ENCODE data around the gene GRAMD1A. TPM values are rescaled to one million over a fixed set of nuclear protein-coding genes. Genes with fewer than 3 reads are reported as not detected.
A peak's percentile ranks its signal among the peaks of the same experiment; 100 is the strongest.
"Not testable (repeated sequence)": the region's sequence is repeated elsewhere in the genome, so short reads cannot be mapped to it uniquely, and the experiment has no call there.

GRAMD1A gene
- 18.1 TPM for polyA plus RNA-seq

DNA sequence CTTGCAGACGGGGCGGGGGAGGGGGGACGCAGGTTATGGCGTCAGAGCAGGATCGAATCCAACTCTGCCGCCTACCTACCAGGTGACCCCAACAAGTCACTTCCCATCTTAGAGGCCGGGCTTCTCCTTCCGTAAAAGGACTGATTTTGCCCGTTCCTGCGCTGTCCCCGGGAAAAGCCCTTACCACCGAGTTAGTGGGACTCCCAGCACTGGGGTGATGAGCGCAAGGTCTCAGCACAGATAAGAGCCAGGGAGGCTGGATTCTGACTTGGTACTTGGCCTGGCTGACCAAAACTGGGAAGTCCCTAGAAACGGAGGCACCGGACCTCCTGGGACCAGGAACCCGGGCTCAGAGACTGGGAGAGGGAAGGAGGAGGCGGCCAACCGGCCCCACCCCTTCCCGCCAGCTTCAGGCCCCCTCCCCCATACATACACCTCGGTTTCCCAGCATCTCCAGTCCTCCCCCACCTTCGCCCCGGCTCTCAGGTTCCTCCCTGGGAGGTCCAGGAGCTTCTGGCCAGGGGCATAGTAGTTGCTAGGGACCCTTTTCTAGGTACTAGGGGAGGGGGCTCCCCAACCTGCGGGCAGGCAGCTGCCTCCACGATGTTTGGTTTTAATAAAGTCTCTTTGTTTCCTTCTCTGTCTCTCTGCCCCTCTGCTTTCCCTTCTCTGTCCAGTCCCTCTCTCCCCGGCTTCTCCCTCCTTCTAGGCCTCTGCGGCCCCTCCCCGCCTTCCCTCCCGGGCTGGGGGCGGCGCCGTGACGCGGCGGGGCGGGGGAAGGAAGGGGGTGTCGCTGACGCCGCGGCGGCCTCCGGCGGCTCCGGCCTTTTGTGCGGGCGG, at the start of gene GRAMD1A:
Gene GRAMD1A, plus strand, starts transcription at position 826 of the 840 bp plus-strand sequence. CDS start 156 bp downstream, outside the sequence.
- peaks cover 35 to 40% (median 38%) of the 10 kb centered on the region in 3 donors for H3K4me1 Mint-ChIP-seq
- peak within 1 kb of the TSS; percentile 88 to 95 (median 95) for H3K4me3 Mint-ChIP-seq
- H3K27me3 Mint-ChIP-seq, result no peaks in the 10 kb centered on the region
- H3K9me3 Mint-ChIP-seq, result no peaks in the 10 kb centered on the region
- no peaks in the 10 kb centered on the region for H3K36me3 Mint-ChIP-seq
- peak within 1 kb of the TSS; percentile 75 to 95 (median 88) for H3K27ac Mint-ChIP-seq

DNA sequence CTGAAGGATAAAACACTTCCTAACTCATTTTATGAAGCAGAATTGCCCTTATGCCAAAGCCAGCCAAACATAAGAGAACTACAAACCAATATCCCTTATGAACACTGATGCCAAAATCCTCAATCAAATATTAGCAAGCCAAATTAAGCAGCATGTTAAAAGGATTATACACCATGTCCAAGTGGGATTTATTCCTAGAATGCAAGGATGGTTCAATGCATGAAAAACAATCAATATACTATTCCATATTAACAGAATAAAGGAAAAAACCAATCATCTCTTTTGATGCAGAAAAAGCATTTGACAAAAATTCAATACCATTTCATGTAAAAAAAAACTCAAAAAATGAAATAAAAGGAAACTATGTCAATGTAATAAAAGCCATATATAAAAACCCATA, 47.0 kb upstream of the GRAMD1A start:
- Mint-ChIP-seq H3K36me3 (peaks cover 25% of the 10 kb centered on the region), H3K9me3 (peaks cover 10 to 52% (median 28%) of the 10 kb centered on the region in 3 donors), H3K27ac (no peak overlapping the region), H3K4me3 (no peak overlapping the region), H3K4me1 (no peaks in the 10 kb centered on the region), H3K27me3 (no peaks in the 10 kb centered on the region)

DNA sequence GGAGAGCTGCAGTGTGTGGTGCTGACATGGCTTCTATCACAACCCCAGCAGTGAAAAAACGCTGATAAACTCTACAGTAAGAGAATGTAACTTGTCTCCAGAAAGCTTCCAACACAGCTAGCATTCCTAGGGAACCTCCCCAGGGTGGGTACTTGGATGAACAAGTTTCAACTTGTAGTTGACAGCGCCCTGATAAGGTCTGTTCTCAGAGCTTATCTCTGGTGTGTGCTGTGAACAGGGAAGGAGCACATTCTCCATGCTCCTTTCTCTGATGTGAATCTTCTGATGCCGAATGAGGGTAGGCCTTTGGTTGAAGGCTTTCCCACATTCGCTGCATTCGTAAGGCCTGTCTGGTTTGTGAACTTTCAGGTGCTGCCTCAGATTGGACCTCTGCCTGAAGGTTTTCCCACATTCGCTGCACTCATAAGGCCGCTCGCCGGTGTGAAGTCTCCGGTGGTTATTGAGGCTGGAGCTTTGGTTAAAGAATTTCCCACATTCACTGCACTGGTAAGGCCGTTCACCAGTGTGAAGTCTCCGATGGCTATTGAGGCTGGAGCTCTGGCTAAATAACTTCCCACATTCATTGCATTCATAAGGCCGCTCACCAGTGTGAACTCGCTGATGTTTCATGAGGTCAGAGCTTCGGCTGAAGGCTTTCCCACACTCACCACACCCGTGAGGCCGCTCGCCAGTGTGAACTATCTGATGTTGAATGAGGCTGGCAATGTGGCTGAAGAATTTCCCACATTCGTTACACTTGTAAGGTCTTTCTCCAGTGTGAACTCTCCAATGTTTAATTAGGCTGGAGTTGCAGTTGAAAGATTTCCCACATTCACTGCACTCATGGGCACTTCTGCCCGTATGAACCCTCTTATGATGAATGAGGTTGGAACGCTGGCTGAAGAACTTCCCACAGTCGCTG, 42.0 kb upstream of the GRAMD1A start:
- Mint-ChIP-seq H3K4me1 (peaks cover 14 to 21% (median 14%) of the 10 kb centered on the region in 3 donors), H3K9me3 (peaks cover 19 to 58% (median 37%) of the 10 kb centered on the region in 3 donors), H3K4me3 (no peak overlapping the region), H3K36me3 (peaks cover 36% of the 10 kb centered on the region), H3K27me3 (no peaks in the 10 kb centered on the region), H3K27ac (no peak overlapping the region)

DNA sequence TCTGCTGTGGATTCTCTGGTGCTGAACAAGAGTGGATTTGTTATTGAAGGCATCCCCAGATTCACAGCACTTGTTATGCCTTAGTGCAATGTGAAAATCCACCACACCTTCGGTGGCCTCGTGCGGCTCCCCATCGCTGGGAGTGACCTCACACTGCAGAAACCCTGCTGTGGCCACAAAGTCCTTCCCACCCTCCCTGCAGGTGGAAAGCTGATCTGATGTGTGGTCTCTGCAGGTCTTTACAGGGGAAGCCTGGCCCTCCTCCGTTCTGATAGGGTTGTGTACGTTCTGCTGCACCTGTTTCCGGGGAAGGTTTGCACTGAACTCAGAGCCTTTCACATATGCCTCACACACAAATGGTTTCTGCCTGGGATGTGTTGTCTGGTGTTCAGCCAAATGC, 41.1 kb upstream of the GRAMD1A start:
- peak overlapping the region in 2 of 3 donors; percentile 23 to 62 for H3K27ac Mint-ChIP-seq
- peaks cover 15 to 23% (median 16%) of the 10 kb centered on the region in 3 donors for H3K4me1 Mint-ChIP-seq
- H3K27me3 Mint-ChIP-seq, result no peaks in the 10 kb centered on the region
- H3K36me3 Mint-ChIP-seq, result peaks cover 36% of the 10 kb centered on the region
- H3K9me3 Mint-ChIP-seq, result peaks cover 19 to 51% (median 39%) of the 10 kb centered on the region in 3 donors
- peak overlapping the region in 1 of 4 donors; percentile 37 for H3K4me3 Mint-ChIP-seq

DNA sequence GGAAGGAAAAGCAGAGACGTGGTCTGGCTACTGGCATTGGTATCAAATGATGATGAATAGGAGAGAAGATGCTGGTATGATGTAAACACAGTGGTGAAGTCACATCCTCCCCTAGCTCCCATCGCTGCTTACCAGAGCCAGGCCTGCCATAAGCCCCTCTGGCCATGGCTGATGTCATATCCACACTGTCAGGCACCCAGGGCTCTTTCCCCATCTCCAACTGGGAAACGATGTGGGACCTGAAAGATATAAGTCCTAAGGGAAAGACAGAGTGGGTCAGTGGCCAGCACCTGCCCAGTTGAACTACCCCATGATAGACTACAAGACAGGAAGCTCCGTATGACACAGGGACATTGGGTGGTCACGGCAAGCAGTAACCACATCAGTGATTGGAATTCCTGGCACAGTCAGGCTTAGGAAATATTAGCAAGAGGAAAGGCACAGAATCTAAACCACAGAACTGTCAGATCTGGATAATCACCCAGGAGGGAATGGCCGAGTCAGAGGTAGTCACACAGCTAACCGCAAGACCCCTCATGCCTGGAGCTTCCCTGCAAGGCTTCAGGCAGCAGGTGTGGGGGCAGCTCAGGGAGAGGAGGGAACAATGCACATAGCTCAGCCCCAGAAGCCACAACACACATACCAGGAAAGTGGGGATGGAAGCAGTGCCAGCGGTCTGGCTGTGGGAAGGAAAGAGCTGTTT, 39.9 kb upstream of the GRAMD1A start:
- H3K9me3 Mint-ChIP-seq, result peaks cover 16 to 46% (median 36%) of the 10 kb centered on the region in 3 donors

DNA sequence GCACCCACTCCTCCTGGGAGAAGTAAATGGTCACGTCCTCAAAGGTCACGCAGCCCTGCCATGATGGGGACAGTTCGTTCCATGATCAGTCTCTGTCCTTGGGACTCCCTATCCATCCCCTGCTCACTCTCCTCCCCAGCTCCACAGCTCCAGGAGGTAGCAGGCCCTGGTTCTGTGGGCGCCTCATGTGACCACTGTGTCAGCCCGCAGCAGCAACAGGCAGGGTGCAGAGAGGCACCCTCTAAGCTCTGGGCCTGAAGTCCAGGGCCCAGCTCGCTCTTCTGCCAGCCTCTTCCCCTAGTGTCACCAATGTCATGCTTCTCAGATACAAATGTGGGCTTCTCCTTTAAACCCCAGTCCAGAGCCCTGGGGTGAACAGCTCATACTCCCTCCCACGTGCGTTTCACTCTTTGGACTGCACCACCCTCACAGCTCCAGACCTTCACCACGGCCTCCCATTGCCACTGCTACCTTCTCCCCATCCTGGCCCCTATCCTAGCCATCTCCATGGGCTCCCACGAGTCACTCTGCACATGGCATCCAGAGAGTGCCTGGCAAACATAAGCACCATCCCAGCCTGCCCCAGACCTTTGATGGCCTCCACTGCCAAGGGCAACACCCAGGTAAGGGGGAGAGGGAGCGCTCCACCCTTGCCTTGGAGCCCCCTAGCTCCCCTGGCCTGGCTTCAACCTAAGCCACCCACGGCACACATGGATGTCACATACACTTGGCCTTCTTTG, 39.0 kb upstream of the GRAMD1A start:
- peaks cover 16 to 44% (median 32%) of the 10 kb centered on the region in 3 donors for H3K9me3 Mint-ChIP-seq
- no peak overlapping the region for H3K27ac Mint-ChIP-seq
- no peaks in the 10 kb centered on the region for H3K27me3 Mint-ChIP-seq
- H3K4me3 Mint-ChIP-seq, result peak overlapping the region; percentile 12 to 97 (median 76)
- peaks cover 33% of the 10 kb centered on the region for H3K36me3 Mint-ChIP-seq
- peaks cover 15 to 23% (median 16%) of the 10 kb centered on the region in 3 donors for H3K4me1 Mint-ChIP-seq

More for the DNA sequence above, 39.9 kb upstream of the GRAMD1A start:
- H3K36me3 Mint-ChIP-seq, result peaks cover 34% of the 10 kb centered on the region
- peaks cover 15 to 23% (median 16%) of the 10 kb centered on the region in 3 donors for H3K4me1 Mint-ChIP-seq
- H3K4me3 Mint-ChIP-seq, result peak overlapping the region; percentile 5 to 77 (median 50)
- H3K27me3 Mint-ChIP-seq, result no peaks in the 10 kb centered on the region
- H3K27ac Mint-ChIP-seq, result peak overlapping the region in 1 of 3 donors; percentile 14

DNA sequence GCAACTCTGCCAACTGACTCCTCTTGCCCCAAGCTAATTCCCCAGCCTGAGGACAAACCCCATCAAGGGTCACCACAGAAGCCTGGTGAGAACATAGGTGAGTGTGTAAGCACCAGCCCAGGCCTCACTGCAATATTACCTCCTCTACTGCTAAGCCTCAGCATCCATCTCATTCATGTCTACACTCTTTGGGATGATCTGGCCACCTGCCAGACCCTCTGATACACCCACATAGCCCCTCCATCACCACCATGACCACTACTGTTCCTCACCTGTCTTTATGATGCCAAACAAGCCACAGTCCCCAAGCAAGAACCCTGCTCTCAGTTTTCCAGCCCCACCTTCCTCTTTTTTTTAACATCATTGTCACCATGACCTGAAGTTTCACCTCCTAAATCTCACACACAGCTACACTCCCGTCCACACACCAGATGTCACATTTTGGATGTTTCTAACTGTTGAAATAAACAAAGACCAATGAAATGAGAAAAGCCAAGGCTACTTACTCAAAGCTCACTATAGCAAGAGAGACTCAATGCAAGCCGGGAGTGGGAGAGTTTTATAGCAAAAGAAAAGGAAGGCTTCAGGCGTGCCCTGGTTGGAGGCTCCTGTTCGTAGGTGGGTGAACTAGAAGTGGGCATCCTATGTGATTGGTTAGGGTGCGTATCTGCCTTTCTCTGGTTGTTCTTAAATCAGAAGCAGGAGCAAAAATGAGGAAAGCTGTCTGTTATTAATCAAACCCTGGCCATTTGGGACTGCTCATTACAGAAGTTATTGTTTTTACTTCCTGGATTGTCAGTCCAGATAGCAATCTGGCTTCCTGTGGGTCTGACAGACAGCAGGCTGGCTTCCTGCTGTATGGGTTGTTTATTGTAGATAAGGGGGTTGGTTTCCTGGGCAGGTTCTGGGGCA, 38.1 kb upstream of the GRAMD1A start:
- peak overlapping the region; percentile 82 to 97 (median 90) for H3K4me3 Mint-ChIP-seq
- peak overlapping the region; percentile 25 to 92 (median 71) for H3K27ac Mint-ChIP-seq
- peaks cover 13 to 36% (median 26%) of the 10 kb centered on the region in 3 donors for H3K9me3 Mint-ChIP-seq
- peaks cover 28% of the 10 kb centered on the region for H3K36me3 Mint-ChIP-seq
- no peaks in the 10 kb centered on the region for H3K27me3 Mint-ChIP-seq
- peaks cover 15 to 23% (median 16%) of the 10 kb centered on the region in 3 donors for H3K4me1 Mint-ChIP-seq

DNA sequence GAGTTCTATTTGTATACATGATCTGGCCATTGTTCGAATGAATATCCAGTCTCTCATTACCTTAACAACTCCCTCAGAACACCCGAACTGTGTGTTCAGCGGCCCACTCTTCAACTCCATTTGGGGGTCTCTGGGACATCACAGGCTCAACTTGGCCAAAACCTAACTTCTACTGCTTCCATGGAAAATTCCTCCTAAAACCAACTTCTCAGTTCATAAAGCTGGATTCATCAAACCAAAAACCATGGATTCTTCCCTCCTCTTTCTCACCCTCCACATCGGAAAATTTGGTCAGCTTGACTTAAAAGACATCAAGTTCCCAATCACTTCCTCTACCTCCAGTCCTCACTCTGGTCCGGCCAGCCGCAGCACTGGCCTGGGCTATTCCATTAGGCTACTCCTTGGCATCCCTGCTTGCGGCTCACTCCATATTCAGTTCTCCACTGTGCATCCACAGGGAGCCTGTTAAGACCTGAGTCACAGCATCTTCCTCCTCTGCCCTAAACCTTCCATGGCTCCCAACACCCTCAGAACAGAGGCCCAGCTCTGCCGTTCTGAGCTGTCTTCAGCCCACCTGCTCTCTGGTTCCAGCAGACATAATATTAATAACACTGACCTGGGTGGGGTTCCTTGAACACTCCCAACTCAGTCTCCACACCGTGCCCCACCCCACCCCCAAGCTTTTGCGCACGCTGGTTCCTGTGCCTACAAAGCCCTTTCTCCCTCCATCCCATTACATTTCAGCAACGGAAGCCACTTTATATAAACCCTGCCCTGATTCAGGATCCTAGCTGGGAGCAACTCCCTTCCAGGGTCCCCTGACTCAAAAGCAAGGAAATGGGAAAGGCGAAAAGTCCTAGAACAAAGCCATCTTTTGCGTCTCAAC, 37.2 kb upstream of the GRAMD1A start:
- Mint-ChIP-seq H3K4me3 (peak overlapping the region; percentile 82 to 97 (median 90)), H3K4me1 (peaks cover 15 to 23% (median 16%) of the 10 kb centered on the region in 3 donors), H3K27me3 (no peaks in the 10 kb centered on the region), H3K27ac (peak overlapping the region; percentile 25 to 92 (median 68)), H3K36me3 (peaks cover 25% of the 10 kb centered on the region), H3K9me3 (peaks cover 16 to 32% (median 21%) of the 10 kb centered on the region in 3 donors)

DNA sequence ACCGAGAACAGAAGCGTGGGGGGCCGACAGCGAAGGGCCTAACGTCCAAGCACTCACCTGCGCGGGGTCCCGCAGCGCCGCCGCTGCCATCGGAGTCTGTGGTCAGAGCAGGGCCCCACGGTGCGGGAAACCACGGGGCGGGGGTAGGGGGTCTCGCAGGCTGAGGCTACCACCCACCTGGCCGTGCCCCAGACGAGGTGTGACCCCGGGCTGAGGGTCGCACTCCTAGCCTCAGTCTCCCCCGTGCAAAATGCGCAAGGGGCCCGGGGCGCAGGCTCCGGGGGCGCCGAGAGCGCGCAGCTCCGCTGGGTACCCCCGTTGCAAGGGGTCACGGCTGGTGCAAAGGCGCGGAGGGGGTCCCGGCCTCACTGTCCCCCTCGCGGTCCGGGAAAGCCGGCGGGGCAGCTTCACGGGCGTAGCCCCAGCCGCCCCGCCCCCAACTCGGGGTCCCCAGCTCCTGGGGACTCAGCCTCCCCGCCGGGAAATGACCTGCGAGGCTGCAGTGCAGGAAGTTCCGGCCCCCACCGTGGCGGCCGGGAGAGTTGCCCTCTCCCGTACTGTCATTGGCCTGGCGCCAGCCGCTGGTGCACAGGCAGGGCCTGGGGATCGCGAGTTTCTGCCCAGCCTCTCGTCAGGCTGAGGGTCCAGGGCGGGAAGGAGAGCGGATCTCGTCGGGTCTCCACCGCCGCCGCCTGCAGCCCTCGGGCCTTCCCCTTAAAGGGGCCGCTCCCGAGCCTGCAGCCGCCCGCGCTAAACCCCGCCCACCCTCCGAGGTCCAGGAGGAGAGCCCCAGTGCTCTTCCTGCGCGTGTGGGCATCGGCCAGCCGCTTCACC, 36.3 kb upstream of the GRAMD1A start, which contains the start of gene ZNF792:
Gene ZNF792, minus strand, starts transcription at position 657 of the 834 bp plus-strand sequence. Its CDS starts 567 bp downstream, at position 90.
- peak within 1 kb of the TSS; percentile 82 to 97 (median 90) for H3K4me3 Mint-ChIP-seq
- peaks cover 15 to 38% (median 18%) of the 10 kb centered on the region in 3 donors for H3K9me3 Mint-ChIP-seq
- peaks cover 2% of the 10 kb centered on the region for H3K27me3 Mint-ChIP-seq
- peaks cover 15 to 23% (median 16%) of the 10 kb centered on the region in 3 donors for H3K4me1 Mint-ChIP-seq
- H3K27ac Mint-ChIP-seq, result peak within 1 kb of the TSS in 2 of 3 donors; percentile 25 to 92
- H3K36me3 Mint-ChIP-seq, result peaks cover 19% of the 10 kb centered on the region

DNA sequence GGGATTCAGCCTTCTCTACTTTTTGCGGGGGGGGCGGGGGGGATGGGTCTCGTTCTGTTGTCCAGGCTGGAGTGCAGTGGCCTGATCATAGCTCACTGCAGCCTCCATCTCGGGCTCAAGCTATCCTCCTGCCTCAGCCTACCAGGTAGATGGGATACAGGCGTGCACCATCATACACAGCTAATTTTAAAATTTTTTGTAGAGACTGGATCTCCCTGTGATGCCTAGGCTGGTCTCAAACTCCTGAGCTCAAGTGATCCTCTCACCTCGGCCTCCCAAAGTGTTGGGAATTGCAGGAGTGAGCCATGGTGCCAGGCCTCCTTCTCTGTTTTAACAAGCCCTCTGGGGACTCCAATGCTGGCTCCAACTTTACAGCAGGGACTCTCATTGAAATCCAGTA, 35.5 kb upstream of the GRAMD1A start:
- Mint-ChIP-seq H3K9me3 (peaks cover 11 to 34% (median 13%) of the 10 kb centered on the region in 3 donors), H3K27me3 (peaks cover 3% of the 10 kb centered on the region), H3K36me3 (peaks cover 13% of the 10 kb centered on the region), H3K4me1 (peaks cover 15 to 23% (median 16%) of the 10 kb centered on the region in 3 donors), H3K27ac (no peak overlapping the region), H3K4me3 (peak overlapping the region; percentile 63 to 97 (median 76))

DNA sequence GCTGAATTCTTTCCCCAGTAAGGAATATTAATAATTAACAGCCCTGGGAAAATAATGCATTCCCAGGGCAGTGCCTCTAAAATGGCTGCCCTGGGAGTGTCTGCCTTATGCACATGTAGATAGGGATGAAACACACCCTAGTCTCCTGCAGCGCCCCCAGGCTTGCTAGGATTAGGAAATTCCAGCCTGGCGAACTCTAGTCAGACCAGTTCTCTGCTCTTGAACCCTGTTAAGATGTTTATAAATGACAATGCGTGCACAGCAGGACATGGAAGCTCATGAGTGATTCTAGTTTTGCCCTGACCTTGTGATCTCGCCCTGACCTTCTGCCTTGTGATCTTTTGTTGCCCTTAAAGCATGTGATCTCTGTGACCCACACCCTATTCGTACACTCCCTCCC, 34.6 kb upstream of the GRAMD1A start:
- H3K27ac Mint-ChIP-seq, result peak overlapping the region in 1 of 3 donors; percentile 4
- peaks cover 6 to 25% (median 10%) of the 10 kb centered on the region in 3 donors for H3K9me3 Mint-ChIP-seq
- peaks cover 15 to 20% (median 15%) of the 10 kb centered on the region in 3 donors for H3K4me1 Mint-ChIP-seq
- peaks cover 11% of the 10 kb centered on the region for H3K36me3 Mint-ChIP-seq
- not testable (repeated sequence) for H3K27me3 Mint-ChIP-seq
- H3K4me3 Mint-ChIP-seq, result peak overlapping the region; percentile 61 to 84 (median 67)

Data from IgD-negative memory B cell (primary cell).